Gastrocnemius medialis (tissue), 4 donors: ENCODE results near the gene TRMT5. TPM values are rescaled to one million over a fixed set of nuclear protein-coding genes. Genes with fewer than 3 reads are reported as not detected.
A peak's percentile ranks its signal among the peaks of the same experiment; 100 is the strongest.

ENCODE experiments used
- ATAC-seq, 2 donors: fragments of 150-250 bp; one replicate each; pipeline ENCODE4 v1.9.1; 2016
- DNase-seq, 2 donors: peaks; one replicate each; pipeline ENCODE4 v3.0.0-alpha.2; 2019
- H3K27ac ChIP-seq, 4 donors: fragments of 200-600 bp; sonication (generic); 1 replicate in 1 of 4; 2 replicates in 3 of 4; pipeline ENCODE4 v1.5.1; 2016 to 2018; ENCODE audit warnings: mild to moderate bottlenecking in 2 of 4, moderate library complexity in 1 of 4
- H3K27me3 ChIP-seq, 3 donors: fragments of 200-600 bp; sonication (generic) in 2 of 3; 1 replicate in 1 of 3; 2 replicates in 2 of 3; pipeline versions ENCODE4 v1.5.1 to v1.6.0; 2016 to 2019; ENCODE audit warnings: mild to moderate bottlenecking in 1 of 3, moderate library complexity in 1 of 3
- H3K36me3 ChIP-seq, 2 donors: fragments of 200-600 bp; sonication (generic) in 1 of 2; one replicate each; pipeline ENCODE4 v1.5.1; 2017 to 2018
- H3K4me1 ChIP-seq, 2 donors: fragments of 200-600 bp; sonication (generic) in 1 of 2; one replicate each; pipeline ENCODE4 v1.5.1; 2016 to 2017; ENCODE audit warnings: mild to moderate bottlenecking in 2 of 2
- H3K4me3 ChIP-seq, 4 donors: fragments of 200-600 bp; sonication (generic) in 3 of 4; 1 replicate in 1 of 4; 2 replicates in 3 of 4; pipeline ENCODE4 v1.5.1; 2016 to 2019; ENCODE audit warnings: mild to moderate bottlenecking in 2 of 4
- H3K9me3 ChIP-seq, 3 donors: fragments of 200-600 bp; sonication (generic) in 2 of 3; 1 replicate in 1 of 3; 2 replicates in 2 of 3; pipeline ENCODE4 v1.5.1; 2016 to 2019
- CTCF ChIP-seq, 5 experiments: fragments of 450-650 bp in 3 of 5; fragments of 200-600 bp in 2 of 5; sonication (generic) in 2 of 5; IDR thresholded peaks in 4 of 5; conservative IDR thresholded peaks in 1 of 5; 1 replicate in 4 of 5; 2 replicates in 1 of 5; pipeline ENCODE4 v1.5.1; 2016 to 2019; ENCODE audit warnings: antibody characterized with exemption in 5 of 5, mild to moderate bottlenecking in 3 of 5, moderate library complexity in 3 of 5
- POLR2A ChIP-seq, 2 donors: fragments of 450-650 bp; IDR thresholded peaks; one replicate each; pipeline ENCODE4 v1.6.1; 2017; ENCODE audit warnings: antibody characterized with exemption in 2 of 2, mild to moderate bottlenecking in 2 of 2, moderate library complexity in 2 of 2
- in situ Hi-C, 4 donors: fragments of 200-750 bp; cut with MboI; loops; one replicate each; pipeline versions ENCODE4 v1.15.0 to v1.8.0; 2017; ENCODE audit warnings: low sequenced_read_pairs in 4 of 4
- intact Hi-C: fragments of 100-400 bp; cut with DNase I; formaldehyde crosslinking; loops from one replicate; pipeline ENCODE4 v1.15.1; 2023; ENCODE audit warnings: low total_unique reads
- total RNA-seq, 4 donors: library from RNA; depleted of rRNA; stranded (reverse); fragments of >200 nt; gene quantifications; one replicate each; pipeline versions ENCODE4 v1.1.0 to v1.2.3, GENCODE V29; 2016

Gene TRMT5
- total RNA-seq, 4 donors from 2014 or later: 5.9 to 7.6 (median 6.5) TPM

DNA sequence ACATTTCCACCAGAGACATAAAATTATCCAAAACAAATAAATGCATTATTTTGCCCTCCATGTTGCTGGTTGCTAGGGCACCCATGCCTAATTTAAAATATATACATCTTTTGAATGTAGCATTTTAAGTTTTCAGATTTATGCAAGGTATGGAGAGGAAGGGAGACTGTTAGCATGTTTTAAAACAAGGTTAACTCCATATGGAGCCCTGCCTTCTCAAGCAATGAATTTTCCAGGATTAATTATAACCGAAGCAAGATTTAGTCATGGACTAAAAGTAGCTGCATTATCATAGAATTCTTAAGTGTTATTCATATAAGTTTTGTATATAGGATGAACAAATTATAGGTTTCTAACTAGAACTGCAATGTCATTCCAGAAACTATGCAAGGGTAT lies 37.2 kb downstream of the TRMT5 start:
- intact Hi-C loops: loop anchor here (10.0 kb wide), 1 partner anchor 241 kb away; no protein-coding TSS in a partner anchor
- in situ Hi-C loops: no loop called here
- ATAC-seq (no peak), DNase-seq (no peak)
- Histone ChIP-seq H3K36me3 (no peaks in the 10 kb centered on the region), H3K4me1 (peaks cover 40 to 42% of the 10 kb centered on the region in 2 donors), H3K27ac (peak overlapping the region; percentile 41 to 75 (median 64)), H3K9me3 (no peaks in the 10 kb centered on the region), H3K4me3 (no peak overlapping the region), H3K27me3 (no peaks in the 10 kb centered on the region)
- TF ChIP-seq CTCF (IDR thresholded peaks at IDR 0.05 in 4 of 5, conservative IDR thresholded peaks at IDR 0.05 in 1 of 5) (no peak), POLR2A (IDR thresholded peaks at IDR 0.05) (no peak)

- DNase-seq: no peak
- no peaks in the 10 kb centered on the region for H3K9me3 ChIP-seq
- in situ Hi-C loops (no loop called here), intact Hi-C loops (no loop called here)
- no peaks in the 10 kb centered on the region for H3K36me3 ChIP-seq
- H3K27me3 ChIP-seq: no peaks in the 10 kb centered on the region
- H3K4me3 ChIP-seq: no peak overlapping the region
- no peak overlapping the region for H3K27ac ChIP-seq
- H3K4me1 ChIP-seq: peaks cover 15 to 21% of the 10 kb centered on the region in 2 donors
- no peak for ATAC-seq
- TF ChIP-seq CTCF (IDR thresholded peaks at IDR 0.05 in 4 of 5, conservative IDR thresholded peaks at IDR 0.05 in 1 of 5) (no peak), POLR2A (IDR thresholded peaks at IDR 0.05) (no peak)
Measured at GRCh38 chr14:60935319-60935718, 45.6 kb downstream of the TRMT5 start.

- Histone ChIP-seq H3K36me3 (no peaks in the 10 kb centered on the region), H3K4me3 (no peak overlapping the region), H3K27me3 (no peaks in the 10 kb centered on the region), H3K9me3 (no peaks in the 10 kb centered on the region), H3K27ac (no peak overlapping the region), H3K4me1 (peaks cover 16 to 23% of the 10 kb centered on the region in 2 donors)
- DNase-seq (no peak), ATAC-seq (no peak)
- TF ChIP-seq POLR2A (IDR thresholded peaks at IDR 0.05) (no peak), CTCF (IDR thresholded peaks at IDR 0.05 in 4 of 5, conservative IDR thresholded peaks at IDR 0.05 in 1 of 5) (no peak)
- in situ Hi-C loops (no loop called here), intact Hi-C loops (no loop called here)
Measured at GRCh38 chr14:60933920-60934655, 46.8 kb downstream of the TRMT5 start.

- peak; percentile 94 to 99 for ATAC-seq
- in situ Hi-C loops (no loop called here), intact Hi-C loops (no loop called here)
- Histone ChIP-seq H3K27ac (peak overlapping the region; percentile 20 to 73 (median 68)), H3K4me1 (peaks cover 16 to 23% of the 10 kb centered on the region in 2 donors), H3K9me3 (no peaks in the 10 kb centered on the region), H3K36me3 (no peaks in the 10 kb centered on the region), H3K27me3 (no peaks in the 10 kb centered on the region), H3K4me3 (no peak overlapping the region)
- peak; percentile 58 to 76 for DNase-seq
- no peak for TF ChIP-seq POLR2A (IDR thresholded peaks at IDR 0.05)
- TF ChIP-seq CTCF (IDR thresholded peaks at IDR 0.05 in 4 of 5, conservative IDR thresholded peaks at IDR 0.05 in 1 of 5): no peak
Measured at GRCh38 chr14:60931218-60931617, 49.7 kb downstream of the TRMT5 start.
